HEK293 (cell line): ENCODE measurements around the gene TMEM176B.
"Not testable (repeated sequence)": the region's sequence is repeated elsewhere in the genome, so short reads cannot be mapped to it uniquely, and the experiment has no call there.

ENCODE experiments used
- CTCF ChIA-PET: fragments of 350-600 bp; formaldehyde crosslinking; extraction: SDS; loops from one replicate; lab custom pipeline; 2021; ENCODE audit warnings: antibody characterized with exemption; lab: Yijun Ruan, JAX
- POLR2A ChIA-PET: fragments of 300-600 bp; formaldehyde crosslinking; extraction: SDS; loops from one replicate; lab custom pipeline; 2020; ENCODE audit warnings: antibody characterized with exemption, inconsistent platforms; lab: Yijun Ruan, JAX
- H3K27ac ChIP-seq: fragments of 200-500 bp; sonication (Bioruptor generic); 2 replicates; pipeline ENCODE4 v1.5.1; 2014; ENCODE audit warnings: low read depth, low read length, control low read depth, inconsistent platforms; ENCODE audit errors: extremely low read depth
- H3K36me3 ChIP-seq, 2 experiments: fragments of 200-500 bp in 1 of 2; sonication (Bioruptor generic) in 1 of 2; 1 replicate in 1 of 2; 2 replicates in 1 of 2; pipeline ENCODE4 v1.5.1; 2014 to 2017; ENCODE audit warnings: inconsistent platforms in 2 of 2, low read length in 2 of 2; ENCODE audit not compliant: control insufficient read depth in 2 of 2, insufficient read depth in 1 of 2
- H3K4me1 ChIP-seq: fragments of 200-500 bp; sonication (Bioruptor generic); 2 replicates; pipeline ENCODE4 v1.5.1; 2014; ENCODE audit warnings: mild to moderate bottlenecking, low read length, inconsistent platforms; ENCODE audit not compliant: control insufficient read depth, insufficient read depth
- H3K4me3 ChIP-seq: 2 replicates; pipeline ENCODE4 v1.5.1; 2011; ENCODE audit warnings: low read depth, mild to moderate bottlenecking, control low read depth, low read length, moderate library complexity
- H3K9me3 ChIP-seq: fragments of 200-500 bp; sonication (Bioruptor generic); 2 replicates; pipeline ENCODE4 v1.5.1; 2014; ENCODE audit warnings: low read depth, low read length, inconsistent platforms; ENCODE audit not compliant: control insufficient read depth, insufficient read depth
- GLI2 ChIP-seq: fragments of 450-650 bp; formaldehyde crosslinking; IDR thresholded peaks from 2 replicates; pipeline ENCODE4; 2017; ENCODE audit warnings: missing biosample characterization, missing genetic modification characterization, low read depth, borderline replicate concordance
- HOXC10 ChIP-seq: sonication (generic); formaldehyde crosslinking; IDR thresholded peaks from 2 replicates; pipeline ENCODE4 v1.8.1; 2023; ENCODE audit warnings: mild to moderate bottlenecking, missing genetic modification reagents
- KLF7 ChIP-seq: fragments of 450-650 bp; formaldehyde crosslinking; IDR thresholded peaks from 2 replicates; pipeline ENCODE4 v1.5.1; 2016; ENCODE audit warnings: missing biosample characterization, missing genetic modification characterization, borderline replicate concordance
- MZF1 ChIP-seq: fragments of 450-650 bp; formaldehyde crosslinking; IDR thresholded peaks from 2 replicates; pipeline ENCODE4 v1.5.1; 2017; ENCODE audit warnings: missing biosample characterization, missing genetic modification characterization, borderline replicate concordance
- PRDM2 ChIP-seq: fragments of 450-650 bp; formaldehyde crosslinking; IDR thresholded peaks from 2 replicates; pipeline ENCODE4 v1.5.1; 2016; ENCODE audit warnings: missing biosample characterization, missing genetic modification characterization, borderline replicate concordance
- SCRT2 ChIP-seq: fragments of 450-650 bp; formaldehyde crosslinking; IDR thresholded peaks from 2 replicates; pipeline ENCODE4 v1.5.1; 2016; ENCODE audit warnings: missing biosample characterization, missing genetic modification characterization
- YY1 ChIP-seq: fragments of 450-650 bp; formaldehyde crosslinking; IDR thresholded peaks from 2 replicates; pipeline ENCODE4 v1.5.1; 2018; ENCODE audit warnings: missing biosample characterization, missing genetic modification characterization
- ZBTB20 ChIP-seq: fragments of 450-650 bp; formaldehyde crosslinking; IDR thresholded peaks from 2 replicates; pipeline ENCODE4 v1.5.1; 2016; ENCODE audit warnings: missing biosample characterization, missing genetic modification characterization
- ZNF146 ChIP-seq: fragments of 450-650 bp; formaldehyde crosslinking; IDR thresholded peaks from 2 replicates; pipeline ENCODE4 v1.5.1; 2016; ENCODE audit warnings: missing biosample characterization, missing genetic modification characterization
- ZNF157 ChIP-seq: fragments of 450-650 bp; formaldehyde crosslinking; IDR thresholded peaks from 2 replicates; pipeline ENCODE4 v1.5.1; 2016; ENCODE audit warnings: missing biosample characterization, missing genetic modification characterization
- ZNF174 ChIP-seq: fragments of 450-650 bp; formaldehyde crosslinking; IDR thresholded peaks from 2 replicates; pipeline ENCODE4 v1.5.0; 2017; ENCODE audit warnings: missing biosample characterization, mild to moderate bottlenecking, missing genetic modification characterization
- ZNF175 ChIP-seq: fragments of 450-650 bp; formaldehyde crosslinking; IDR thresholded peaks from 2 replicates; pipeline ENCODE4 v1.5.1; 2016; ENCODE audit warnings: missing biosample characterization, missing genetic modification characterization
- ZNF211 ChIP-seq: fragments of 450-650 bp; formaldehyde crosslinking; IDR thresholded peaks from 2 replicates; pipeline ENCODE4 v1.5.1; 2016; ENCODE audit warnings: low read depth, missing biosample characterization, missing genetic modification characterization
- ZNF214 ChIP-seq: fragments of 450-650 bp; formaldehyde crosslinking; IDR thresholded peaks from 2 replicates; pipeline ENCODE4 v1.5.1; 2017; ENCODE audit warnings: missing biosample characterization, mild to moderate bottlenecking, missing genetic modification characterization, borderline replicate concordance
- ZNF223 ChIP-seq: fragments of 450-650 bp; formaldehyde crosslinking; IDR thresholded peaks from 2 replicates; pipeline ENCODE4 v1.5.1; 2016; ENCODE audit warnings: missing biosample characterization, missing genetic modification characterization
- ZNF335 ChIP-seq: fragments of 450-650 bp; formaldehyde crosslinking; conservative IDR thresholded peaks from 2 replicates; pipeline ENCODE4 v1.5.1; 2016; ENCODE audit warnings: missing biosample characterization, missing genetic modification characterization
- ZNF394 ChIP-seq: fragments of 450-650 bp; formaldehyde crosslinking; IDR thresholded peaks from 2 replicates; pipeline ENCODE4 v1.5.1; 2016; ENCODE audit warnings: missing biosample characterization, missing genetic modification characterization, mild to moderate bottlenecking, moderate library complexity, borderline replicate concordance
- ZNF416 ChIP-seq: fragments of 450-650 bp; formaldehyde crosslinking; IDR thresholded peaks from 2 replicates; pipeline ENCODE4 v1.5.1; 2016; ENCODE audit warnings: missing biosample characterization, missing genetic modification characterization
- ZNF510 ChIP-seq: fragments of 450-650 bp; formaldehyde crosslinking; IDR thresholded peaks from 2 replicates; pipeline ENCODE4 v1.5.1; 2018; ENCODE audit warnings: mild to moderate bottlenecking, missing genetic modification characterization, missing biosample characterization; ENCODE audit not compliant: insufficient replicate concordance
- ZNF560 ChIP-seq: fragments of 450-650 bp; formaldehyde crosslinking; IDR thresholded peaks from 2 replicates; pipeline ENCODE4 v1.5.1; 2017; ENCODE audit warnings: missing biosample characterization, missing genetic modification characterization, borderline replicate concordance
- ZNF600 ChIP-seq: fragments of 450-650 bp; formaldehyde crosslinking; IDR thresholded peaks from 2 replicates; pipeline ENCODE4 v1.5.1; 2016; ENCODE audit warnings: missing biosample characterization, missing genetic modification characterization
- ZNF701 ChIP-seq: fragments of 450-650 bp; formaldehyde crosslinking; IDR thresholded peaks from 2 replicates; pipeline ENCODE4 v1.5.1; 2016; ENCODE audit warnings: missing biosample characterization, missing genetic modification characterization
- ZNF792 ChIP-seq: fragments of 450-650 bp; formaldehyde crosslinking; IDR thresholded peaks from 2 replicates; pipeline ENCODE4 v1.5.1; 2016; ENCODE audit warnings: missing biosample characterization, missing genetic modification characterization
- ZNF830 ChIP-seq: fragments of 450-650 bp; IDR thresholded peaks from 2 replicates; pipeline ENCODE4 v1.5.0; 2018; ENCODE audit warnings: missing biosample characterization, missing genetic modification characterization, low read depth, mild to moderate bottlenecking, moderate library complexity
- ZSCAN4 ChIP-seq: fragments of 450-650 bp; formaldehyde crosslinking; IDR thresholded peaks from 2 replicates; pipeline ENCODE4 v1.5.1; 2017; ENCODE audit warnings: missing biosample characterization, missing genetic modification characterization

Gene TMEM176B

GRCh38 chr7:150778014-150778737, 22.0 kb downstream of the TMEM176B start:
- Histone ChIP-seq H3K9me3 (no peaks in the 10 kb centered on the region), H3K36me3 (no peaks in the 10 kb centered on the region), H3K27ac (no peak overlapping the region), H3K4me1 (no peaks in the 10 kb centered on the region), H3K4me3 (no peak overlapping the region)
- CTCF ChIA-PET = interaction anchor here (0.6 to 5.4 kb wide), 24 partner anchors 10 to 240 kb away, joined by 3 to 77 read pairs (median 4); no protein-coding TSS in a partner anchor
- POLR2A ChIA-PET = no interaction called here
- no peak for TF ChIP-seq ZNF157 (tag by site-specific recombination)
- TF ChIP-seq ZNF560 (tag by site-specific recombination) = no peak
- no peak for TF ChIP-seq ZNF416 (tag by site-specific recombination)
- TF ChIP-seq YY1 = no peak
- TF ChIP-seq KLF7 (tag by site-specific recombination) = no peak
- TF ChIP-seq ZNF792 = no peak
- TF ChIP-seq ZNF214 (tag by site-specific recombination) = no peak
- TF ChIP-seq ZNF600 = no peak
- no peak for TF ChIP-seq GLI2 (tag by site-specific recombination)
- TF ChIP-seq ZNF175 (tag by site-specific recombination) = no peak
- no peak for TF ChIP-seq ZNF394
- TF ChIP-seq ZNF211 (tag by site-specific recombination) = no peak
- no peak for TF ChIP-seq ZSCAN4 (tag by site-specific recombination)
- no peak for TF ChIP-seq SCRT2
- TF ChIP-seq ZNF174 (tag by site-specific recombination) = no peak
- no peak for TF ChIP-seq ZNF223 (tag by site-specific recombination)
- TF ChIP-seq HOXC10 (CRISPR knock-in tag) = no peak
- no peak for TF ChIP-seq ZNF146 (tag by site-specific recombination)
- no peak for TF ChIP-seq ZNF830 (tag by site-specific recombination)

DNA sequence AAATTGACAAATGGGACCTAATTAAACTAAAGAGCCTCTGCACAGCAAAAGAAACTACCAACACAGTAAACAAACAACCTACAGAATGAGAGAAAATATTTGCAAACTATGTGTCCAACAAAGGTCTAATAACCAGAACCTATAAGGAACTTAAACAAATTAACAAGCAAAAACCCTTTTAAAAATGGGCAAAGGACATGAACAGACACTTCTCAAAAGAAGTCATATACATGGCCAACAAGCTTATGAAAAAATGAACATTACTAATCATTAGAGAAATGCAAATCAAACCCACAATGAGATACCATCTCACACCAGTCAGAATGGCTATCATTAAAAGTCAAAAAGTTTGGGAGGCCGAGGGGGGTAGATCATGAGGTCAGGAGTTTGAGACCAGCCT, 26.0 kb downstream of the TMEM176B start:
- CTCF ChIA-PET = interaction anchor here (0.6 to 1.4 kb wide), 2 partner anchors 110 to 124 kb away, joined by 3 to 4 read pairs; no protein-coding TSS in a partner anchor
- H3K36me3 ChIP-seq, H3K4me1 ChIP-seq, H3K27ac ChIP-seq, H3K4me3 ChIP-seq, POLR2A ChIA-PET, H3K9me3 ChIP-seq: not testable (repeated sequence)

DNA sequence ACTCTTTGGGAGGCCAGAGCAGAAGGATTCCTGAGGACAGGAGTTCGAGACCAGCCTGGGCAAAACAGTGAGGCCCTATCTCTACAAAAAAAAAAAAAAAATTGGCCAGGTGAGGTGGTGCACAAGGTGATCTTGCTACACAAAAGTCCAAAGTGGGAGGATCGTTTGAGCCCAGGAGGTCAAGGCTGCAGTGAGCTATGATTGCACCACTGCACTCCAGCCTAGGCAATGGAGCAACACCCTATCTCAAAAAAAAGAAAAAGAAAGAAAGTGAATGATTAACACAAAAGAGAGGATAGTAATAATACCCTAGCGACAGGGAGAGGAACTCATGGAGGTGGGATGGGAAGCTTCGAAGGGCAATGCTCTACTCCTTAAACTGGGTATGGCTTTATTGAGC, 30.4 kb downstream of the TMEM176B start:
- H3K36me3 ChIP-seq = no peaks in the 10 kb centered on the region
- H3K27ac ChIP-seq = no peak overlapping the region
- H3K9me3 ChIP-seq = no peaks in the 10 kb centered on the region
- H3K4me3 ChIP-seq = no peak overlapping the region
- H3K4me1 ChIP-seq = no peaks in the 10 kb centered on the region
- ChIA-PET POLR2A (no interaction called here), CTCF (interaction anchor here (0.9 kb wide), 1 partner anchor 10 kb away, joined by 4 read pairs; no protein-coding TSS in a partner anchor)
- TF ChIP-seq ZNF701 (tag by site-specific recombination) (no peak), ZNF510 (no peak), ZNF335 (no peak), ZBTB20 (tag by site-specific recombination) (no peak), SCRT2 (no peak), MZF1 (tag by site-specific recombination) (no peak), PRDM2 (tag by site-specific recombination) (no peak)
